Measurements from ENCODE around the gene XRCC5. TPM values are rescaled to one million over a fixed set of nuclear protein-coding genes. Genes with fewer than 3 reads are reported as not detected.

XRCC5 gene
- total RNA-seq, 1 donor from 2014 or later, result 198 TPM

GRCh38 chr2:216235462-216235861 is 126.3 kb downstream of the XRCC5 start:
- no peak for ATAC-seq

GRCh38 chr2:216235896-216236295 is 126.7 kb downstream of the XRCC5 start:
- ATAC-seq, result no peak

- no peak for ATAC-seq
These were observed 127.3 kb downstream of the XRCC5 start for GRCh38 chr2:216236486-216236885.

GRCh38 chr2:216242365-216242764 is 133.2 kb downstream of the XRCC5 start:
- ATAC-seq, result no peak

GRCh38 chr2:216243026-216243425 is 133.9 kb downstream of the XRCC5 start:
- ATAC-seq, result no peak

- no peak for ATAC-seq
These were observed 136.3 kb downstream of the XRCC5 start for GRCh38 chr2:216245391-216245975.

- ATAC-seq, result no peak
These were observed 137.6 kb downstream of the XRCC5 start for GRCh38 chr2:216246766-216247165.

Other genes starting within 250 kb of the XRCC5 start
- 61.9 TPM for gene MREG, start 95.8 kb upstream of the XRCC5 start, total RNA-seq
- 3.1 TPM for gene PECR, start 27.5 kb upstream of the XRCC5 start, total RNA-seq
- 0.04 TPM for gene TMEM169, start 27.4 kb upstream of the XRCC5 start, total RNA-seq